Activated CD4-positive, alpha-beta T cell treated with anti-CD3 and anti-CD28 coated beads for 24 hours (primary cell): ENCODE data around the gene FAM120AOS.
A peak's percentile ranks its signal among the peaks of the same experiment; 100 is the strongest.

ENCODE experiments used
- DNase-seq, 2 donors: peaks; one replicate each; pipeline ENCODE4 v3.0.0-alpha.2; 2020; ENCODE audit warnings: low read depth in 2 of 2

FAM120AOS gene

GRCh38 chr9:93453047-93453914 is at the start of gene FAM120AOS:
TSS of gene FAM120AOS (minus strand) at chr9:93453581. CDS start at chr9:93452709, 872 bp downstream.
- DNase-seq: peak; percentile 75 to 77

- DNase-seq: no peak
Measured at GRCh38 chr9:93501406-93501805, 48.0 kb upstream of the FAM120AOS start.

GRCh38 chr9:93500571-93501298 is 47.4 kb upstream of the FAM120AOS start:
- DNase-seq: no peak

GRCh38 chr9:93496285-93496684 is 42.9 kb upstream of the FAM120AOS start:
- no peak for DNase-seq

GRCh38 chr9:93493949-93494348 is 40.6 kb upstream of the FAM120AOS start:
- DNase-seq: no peak

GRCh38 chr9:93492327-93492726 is 38.9 kb upstream of the FAM120AOS start:
- no peak for DNase-seq

GRCh38 chr9:93491593-93492232 is 38.3 kb upstream of the FAM120AOS start:
- DNase-seq: no peak

GRCh38 chr9:93488244-93488643 is 34.9 kb upstream of the FAM120AOS start:
- DNase-seq: no peak

- no peak for DNase-seq
Measured at GRCh38 chr9:93486268-93486667, 32.9 kb upstream of the FAM120AOS start.

GRCh38 chr9:93483497-93483896 is 30.1 kb upstream of the FAM120AOS start:
- no peak for DNase-seq

- DNase-seq: no peak
Measured at GRCh38 chr9:93480728-93481324, 27.4 kb upstream of the FAM120AOS start.

- DNase-seq: no peak
Measured at GRCh38 chr9:93480262-93480661, 26.9 kb upstream of the FAM120AOS start.

GRCh38 chr9:93479726-93480125 is 26.3 kb upstream of the FAM120AOS start:
- DNase-seq: no peak

- no peak for DNase-seq
Measured at GRCh38 chr9:93477397-93477796, 24.0 kb upstream of the FAM120AOS start.

- no peak for DNase-seq
Measured at GRCh38 chr9:93476924-93477323, 23.5 kb upstream of the FAM120AOS start.

GRCh38 chr9:93475856-93476255 is 22.5 kb upstream of the FAM120AOS start:
- DNase-seq: no peak

GRCh38 chr9:93475108-93475507 is 21.7 kb upstream of the FAM120AOS start:
- no peak for DNase-seq

- DNase-seq: no peak
Measured at GRCh38 chr9:93473411-93473810, 20.0 kb upstream of the FAM120AOS start.

- DNase-seq: no peak
Measured at GRCh38 chr9:93471124-93471523, 17.7 kb upstream of the FAM120AOS start.

- no peak for DNase-seq
Measured at GRCh38 chr9:93470391-93470790, 17.0 kb upstream of the FAM120AOS start.

GRCh38 chr9:93468763-93469456 is 15.5 kb upstream of the FAM120AOS start:
- DNase-seq: no peak
